ENCODE results near the gene UQCR10.
"Not testable (repeated sequence)": the region's sequence is repeated elsewhere in the genome, so short reads cannot be mapped to it uniquely, and the experiment has no call there.

UQCR10 gene

DNA sequence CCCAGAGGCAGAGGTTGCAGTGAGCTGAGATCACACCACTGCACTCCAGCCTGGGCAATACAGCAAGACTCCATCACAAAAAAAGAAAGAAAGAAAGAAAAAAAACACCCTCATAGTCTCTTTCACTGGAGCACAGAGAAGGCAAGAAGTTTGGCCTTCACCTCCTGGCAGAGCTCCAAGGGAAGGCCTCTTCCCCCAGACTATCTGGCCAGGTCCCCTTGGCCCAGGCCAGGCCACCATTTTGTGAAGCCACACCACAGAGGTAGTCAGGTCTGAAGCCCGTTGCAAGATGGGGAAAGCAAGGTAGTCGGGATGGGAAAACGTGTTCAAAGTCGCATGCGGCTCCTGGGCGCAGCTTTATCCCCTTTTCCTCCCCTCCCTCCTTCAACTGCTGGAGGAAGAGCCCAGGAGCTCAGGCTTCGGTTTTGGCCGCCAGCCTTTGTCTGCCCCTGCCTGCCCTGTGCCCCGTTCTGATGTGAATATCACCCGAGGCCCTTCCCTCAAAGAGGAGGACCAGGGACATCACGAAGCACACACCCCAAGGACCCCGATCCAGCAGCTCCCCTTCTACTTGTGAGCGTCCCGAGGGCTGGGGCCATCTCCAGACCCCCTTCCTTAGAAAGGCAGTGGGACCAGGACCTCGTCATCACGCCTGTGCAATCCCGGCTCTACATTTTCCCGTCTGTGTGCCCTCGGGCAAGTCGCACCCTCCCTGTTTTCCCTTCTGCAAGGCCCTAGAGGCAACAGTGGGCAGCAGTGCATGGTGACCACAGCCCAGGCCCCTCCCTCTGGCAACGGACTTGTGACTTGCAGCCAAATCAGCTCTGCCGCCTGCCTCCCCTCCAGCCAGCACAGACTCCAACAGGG, 29.7 kb upstream of the UQCR10 start:
- DNase-seq = no peak

DNA sequence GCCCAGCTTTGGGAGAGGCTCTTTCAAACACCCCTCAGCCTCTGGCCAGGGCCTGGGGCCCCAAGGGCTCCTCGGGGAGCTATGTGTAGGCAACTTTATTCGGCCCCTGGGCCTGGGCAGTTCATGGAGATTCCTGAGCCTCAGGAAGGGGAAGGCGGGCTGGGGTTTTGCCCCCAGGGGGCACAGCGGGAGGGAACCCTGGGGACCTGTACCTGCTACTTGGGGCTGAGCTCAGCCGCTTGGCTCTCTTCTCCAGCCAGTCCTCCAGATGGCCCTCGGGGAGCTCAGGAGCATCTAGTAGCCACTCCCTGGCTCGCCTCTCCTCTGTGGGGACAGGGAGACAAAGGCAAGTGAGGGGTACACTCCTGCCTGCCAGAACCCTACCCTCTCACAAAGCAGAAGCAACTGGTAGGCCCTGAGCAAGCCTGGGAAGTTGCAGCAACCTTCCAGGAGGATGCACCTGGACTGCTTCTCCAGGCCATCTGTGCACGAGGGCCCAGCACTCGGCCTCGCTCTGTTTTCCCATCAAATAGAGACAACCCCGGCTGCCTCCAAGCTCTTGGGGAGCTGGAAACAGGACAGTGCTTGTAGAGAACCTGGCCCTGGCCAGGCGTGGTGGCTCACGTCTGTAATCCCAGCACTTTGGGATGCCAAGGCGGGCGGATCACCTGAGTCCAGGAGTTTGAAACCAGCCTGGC, 28.9 kb upstream of the UQCR10 start:
- no peak for DNase-seq

DNA sequence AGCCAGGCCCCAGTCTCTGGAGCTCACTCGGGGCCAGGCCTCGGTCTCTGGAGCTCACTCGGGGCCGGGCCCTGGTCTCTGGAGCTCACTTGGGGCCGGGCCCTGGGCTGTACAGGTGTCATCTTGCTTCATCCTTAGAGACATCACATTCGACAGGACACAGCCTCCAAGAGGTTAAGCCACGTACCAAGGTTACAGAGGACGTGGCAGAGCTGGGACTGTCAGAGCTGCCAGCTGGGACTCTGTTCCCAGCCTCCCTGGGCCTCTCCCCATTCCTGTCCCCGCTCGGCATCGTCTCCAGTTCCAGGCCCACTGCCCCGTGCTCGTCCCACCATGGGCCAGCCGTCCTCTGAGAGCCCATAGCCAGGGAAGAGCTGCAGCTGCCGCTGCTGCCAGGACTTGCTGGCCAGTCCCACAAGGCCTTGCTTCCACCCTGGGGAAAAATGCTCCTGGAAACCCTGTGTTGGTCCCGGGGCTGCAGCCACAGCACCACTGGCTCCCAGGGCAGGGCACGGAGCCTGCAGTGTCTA, 27.8 kb upstream of the UQCR10 start:
- DNase-seq = no peak

DNA sequence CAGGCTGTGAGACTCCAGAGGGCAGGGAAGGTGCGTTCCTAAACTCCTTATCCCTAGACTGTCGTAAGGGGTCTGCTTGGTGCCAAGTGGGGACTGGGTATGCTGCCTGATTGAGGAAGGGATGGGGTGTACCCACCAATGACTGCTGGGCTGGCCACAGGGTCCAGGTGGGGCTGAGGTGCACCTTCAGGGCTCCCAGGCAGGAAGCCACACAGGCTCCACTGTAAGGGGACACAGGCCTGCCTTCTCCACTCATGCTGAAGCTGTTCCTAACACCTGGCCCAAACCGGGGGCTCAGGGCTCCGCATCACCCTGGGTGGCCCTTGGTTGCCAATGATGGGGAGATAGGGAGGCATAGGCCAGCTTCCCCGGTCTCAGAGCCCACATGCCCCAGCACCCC, 27.0 kb upstream of the UQCR10 start:
- DNase-seq = no peak

DNA sequence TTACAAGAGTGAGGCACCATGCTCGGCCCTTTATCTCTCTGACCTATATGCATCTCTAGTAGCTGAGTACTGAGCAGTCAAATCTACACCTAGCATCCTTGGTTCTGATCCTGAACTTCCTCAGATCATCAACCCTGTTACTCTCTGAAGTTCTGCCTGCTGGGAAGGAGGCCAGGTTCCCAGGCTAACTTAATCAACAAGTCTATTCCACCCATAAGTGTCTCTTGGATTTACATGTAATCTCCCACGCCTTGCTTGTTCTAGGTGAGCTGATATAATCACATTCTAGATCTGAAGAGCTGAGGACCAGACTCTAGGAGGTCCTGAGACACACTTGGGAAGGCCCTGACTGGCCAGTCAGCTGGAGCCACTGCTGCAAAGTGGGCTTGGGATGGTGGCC, 25.2 kb upstream of the UQCR10 start:
- DNase-seq = no peak

DNA sequence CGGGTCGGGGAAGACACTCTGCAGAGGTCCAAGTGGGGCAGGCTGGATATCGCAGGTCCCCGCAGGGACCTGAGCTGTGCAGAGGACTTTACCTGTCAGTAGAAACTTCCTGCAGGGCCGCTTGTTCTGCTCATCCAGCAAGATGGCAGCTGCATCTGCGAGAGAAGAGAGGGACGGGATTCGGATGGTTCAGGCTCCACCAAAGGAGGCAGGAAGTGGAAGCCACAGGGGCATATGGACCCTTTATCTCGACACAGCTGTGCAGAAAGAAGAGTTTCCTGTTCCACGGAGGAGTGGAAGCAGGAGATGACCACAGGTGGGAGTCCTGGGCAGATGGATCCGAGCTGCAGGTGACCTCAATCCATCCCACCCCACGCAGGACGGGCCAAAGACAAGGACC, 24.8 kb upstream of the UQCR10 start:
- no peak for DNase-seq

DNA sequence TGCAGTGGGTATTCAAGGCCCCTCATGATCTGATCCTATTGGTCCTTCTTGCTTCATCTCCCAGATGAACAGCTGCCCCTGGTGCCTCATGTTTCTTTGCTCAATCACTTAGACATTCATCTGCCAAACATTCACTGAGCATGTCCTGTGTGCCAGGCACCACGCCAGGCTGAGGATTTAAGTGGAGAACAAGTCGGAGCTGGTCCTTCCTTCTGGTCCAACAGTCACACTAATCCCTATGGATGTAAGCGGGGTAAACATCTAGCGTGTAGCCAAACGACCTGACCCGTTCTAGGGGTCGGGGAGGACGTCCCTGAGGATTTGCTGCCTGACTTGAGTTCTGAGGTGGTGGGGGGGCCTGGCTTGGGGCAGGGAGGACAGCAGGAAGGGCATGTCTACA, 22.3 kb upstream of the UQCR10 start:
- no peak for DNase-seq

DNA sequence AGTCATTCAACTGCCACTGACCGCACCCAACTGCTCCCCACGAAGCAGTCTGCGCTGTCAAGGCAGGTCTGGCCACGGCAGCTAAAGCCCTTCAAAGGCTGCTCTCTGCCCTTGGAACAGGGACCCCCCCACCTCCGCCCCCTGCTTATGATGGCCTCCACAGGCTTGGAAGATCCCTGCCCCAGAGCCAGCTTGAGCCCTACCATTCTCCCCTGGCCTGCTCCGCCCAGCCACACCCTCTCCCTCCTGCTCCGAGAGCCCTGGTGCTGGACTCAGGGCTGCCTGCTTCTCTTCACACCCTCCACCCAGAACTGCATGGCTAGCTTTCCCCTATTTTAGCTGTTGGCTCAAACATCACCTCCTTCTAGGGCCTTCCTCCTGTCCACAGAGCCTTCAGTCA, 19.3 kb upstream of the UQCR10 start:
- no peak for DNase-seq

DNA sequence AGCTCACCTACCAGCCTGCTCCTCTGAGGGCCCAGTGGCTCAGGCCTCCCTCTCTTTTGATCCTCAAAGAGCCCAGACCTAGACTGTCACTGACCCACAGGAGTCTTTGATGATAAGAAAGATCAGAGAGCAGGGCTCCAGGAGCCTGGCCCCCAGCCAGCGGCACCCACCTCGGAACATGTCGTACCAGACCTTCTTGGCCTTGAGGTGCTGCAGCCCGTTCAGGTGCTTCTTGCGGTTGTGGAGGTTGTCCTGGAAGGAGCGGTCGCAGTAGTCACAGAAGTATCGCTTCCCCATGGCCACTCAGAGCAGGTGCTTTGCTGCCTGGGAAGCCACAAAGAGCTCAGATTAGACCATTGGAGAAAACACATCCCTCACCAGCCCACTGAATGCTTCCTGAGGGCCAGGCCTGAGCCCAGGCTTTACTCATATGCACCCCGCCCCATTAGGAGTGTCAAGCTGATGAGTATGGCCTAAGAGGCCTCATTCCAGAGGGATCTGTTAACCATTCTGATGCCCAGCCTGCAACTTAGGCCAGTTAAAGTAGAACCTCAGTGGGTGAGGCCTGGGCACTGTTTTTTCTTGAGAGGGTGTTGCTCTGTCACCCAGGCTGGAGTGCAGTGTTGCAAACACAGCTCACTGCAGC, 18.8 kb upstream of the UQCR10 start:
- no peak for DNase-seq

DNA sequence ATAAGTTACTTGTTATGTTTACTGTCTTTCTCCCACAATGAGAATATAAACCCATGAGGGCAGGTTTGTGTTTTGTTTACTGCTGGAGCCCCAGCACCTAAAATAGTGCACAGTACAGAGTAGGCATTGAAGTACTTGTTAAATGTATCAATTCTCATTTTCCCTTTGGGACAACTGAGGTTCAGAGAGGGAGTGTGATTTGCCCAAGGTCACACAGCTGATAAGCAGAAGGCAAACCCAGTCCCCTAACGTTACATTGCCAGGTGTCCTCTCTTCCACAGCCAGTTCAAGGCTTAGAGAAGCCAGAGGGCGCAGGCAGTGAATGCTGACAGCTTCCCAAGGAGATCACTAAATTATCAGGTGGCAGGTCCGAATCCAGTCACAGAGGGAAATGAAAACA, 17.1 kb upstream of the UQCR10 start:
- no peak for DNase-seq

DNA sequence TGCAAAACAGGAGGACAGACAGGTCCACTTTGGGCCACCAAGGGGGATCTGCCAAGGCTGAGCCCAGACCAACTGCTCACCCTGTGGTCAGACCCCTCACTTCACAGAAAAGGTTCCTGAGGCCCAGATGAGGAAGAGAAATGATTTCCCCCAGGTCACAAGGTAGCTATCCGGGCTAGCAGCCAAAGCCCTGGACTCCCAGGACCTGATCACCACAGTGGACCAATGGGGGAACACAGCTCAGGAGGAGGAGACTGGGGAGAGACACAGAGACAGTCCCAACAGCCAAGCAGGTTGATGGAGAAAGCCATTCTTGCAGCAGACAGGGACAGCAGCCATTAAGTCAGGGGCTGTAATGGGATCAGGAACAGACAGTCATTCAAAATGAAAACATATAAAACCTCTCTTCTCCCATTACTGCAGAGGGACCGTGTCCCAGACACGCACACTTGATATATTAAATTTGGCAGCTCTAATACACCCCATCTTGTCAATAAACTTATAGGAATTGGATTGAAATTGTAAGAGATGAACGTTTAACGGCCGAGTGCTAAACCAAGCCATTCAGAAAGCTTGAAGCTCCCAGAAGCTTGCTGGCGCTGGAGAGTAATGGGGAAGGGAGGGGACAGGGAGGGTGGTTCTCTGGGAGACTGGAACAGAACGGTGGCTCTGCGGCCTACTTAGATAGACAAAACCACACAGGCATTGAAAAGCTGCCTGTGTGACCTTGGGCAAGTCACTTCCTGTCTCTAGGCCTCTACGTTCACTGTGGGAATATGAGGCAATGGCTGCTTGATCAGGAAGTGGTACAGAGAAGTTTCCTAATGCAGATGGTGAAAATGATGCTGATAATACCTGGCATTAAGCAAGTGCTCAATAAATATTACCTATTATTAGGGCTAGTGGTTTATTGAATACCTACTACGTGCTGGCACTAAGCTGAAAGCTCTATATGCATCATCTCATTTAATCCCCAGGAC, 16.3 kb upstream of the UQCR10 start:
- no peak for DNase-seq

DNA sequence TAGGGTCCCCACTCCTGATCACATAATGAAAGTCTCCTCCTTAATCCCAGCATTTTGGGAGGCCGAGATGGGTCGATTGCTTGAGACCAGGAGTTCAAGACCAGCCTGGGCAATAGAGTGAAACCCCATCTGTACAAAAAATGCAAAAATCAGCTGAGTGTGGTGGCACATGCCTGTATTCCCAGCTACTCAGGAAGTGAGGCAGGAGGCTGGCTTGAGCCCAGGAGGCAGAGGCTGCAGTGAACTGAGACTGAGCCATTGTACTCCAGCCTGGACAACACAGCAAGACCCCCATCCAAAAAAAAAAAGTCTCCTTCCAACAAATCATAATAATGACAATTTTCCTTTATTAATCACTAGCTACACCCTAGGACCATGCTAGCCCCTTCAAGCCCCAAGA, 15.5 kb upstream of the UQCR10 start:
- no peak for DNase-seq

DNA sequence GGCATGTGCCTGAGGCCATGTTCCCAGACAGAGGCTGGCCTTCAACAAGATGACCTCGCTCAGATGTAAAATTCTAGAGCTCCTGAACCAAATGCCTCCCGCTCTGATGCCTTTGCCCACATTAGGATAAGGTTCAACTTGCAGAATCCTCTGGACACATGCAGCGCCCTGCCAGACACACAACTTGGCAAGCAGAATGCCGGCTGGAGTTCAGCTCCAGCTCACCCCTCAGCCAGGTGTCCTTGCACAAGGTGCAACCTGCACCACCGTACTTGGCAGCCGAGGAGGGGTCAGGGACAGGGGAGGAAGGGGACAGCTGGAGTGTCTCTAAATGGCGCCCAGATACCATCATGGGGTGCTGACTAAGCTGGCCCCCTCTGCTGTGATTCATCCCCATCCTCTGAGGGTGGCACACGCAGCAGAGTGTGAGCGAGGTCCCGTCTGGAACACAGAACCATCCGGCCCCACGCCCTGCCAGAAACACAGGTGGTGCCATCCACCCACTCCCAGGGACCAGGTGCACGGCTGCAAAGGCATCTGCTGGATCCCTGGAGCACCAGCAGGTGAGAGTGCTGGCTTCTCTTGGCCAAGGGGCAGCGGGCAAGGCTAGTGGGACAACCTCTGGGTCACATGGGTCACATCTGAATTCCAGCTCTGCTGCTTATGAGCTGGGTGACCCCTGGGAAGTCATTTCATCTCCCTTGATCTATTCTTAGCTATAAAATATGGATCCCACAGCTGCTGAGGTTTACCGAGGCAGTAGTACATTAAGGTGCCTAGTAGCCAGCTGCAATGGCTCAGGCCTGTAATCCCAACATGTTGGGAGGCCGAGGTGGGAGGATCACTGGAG, 13.1 kb upstream of the UQCR10 start:
- no peak for DNase-seq

DNA sequence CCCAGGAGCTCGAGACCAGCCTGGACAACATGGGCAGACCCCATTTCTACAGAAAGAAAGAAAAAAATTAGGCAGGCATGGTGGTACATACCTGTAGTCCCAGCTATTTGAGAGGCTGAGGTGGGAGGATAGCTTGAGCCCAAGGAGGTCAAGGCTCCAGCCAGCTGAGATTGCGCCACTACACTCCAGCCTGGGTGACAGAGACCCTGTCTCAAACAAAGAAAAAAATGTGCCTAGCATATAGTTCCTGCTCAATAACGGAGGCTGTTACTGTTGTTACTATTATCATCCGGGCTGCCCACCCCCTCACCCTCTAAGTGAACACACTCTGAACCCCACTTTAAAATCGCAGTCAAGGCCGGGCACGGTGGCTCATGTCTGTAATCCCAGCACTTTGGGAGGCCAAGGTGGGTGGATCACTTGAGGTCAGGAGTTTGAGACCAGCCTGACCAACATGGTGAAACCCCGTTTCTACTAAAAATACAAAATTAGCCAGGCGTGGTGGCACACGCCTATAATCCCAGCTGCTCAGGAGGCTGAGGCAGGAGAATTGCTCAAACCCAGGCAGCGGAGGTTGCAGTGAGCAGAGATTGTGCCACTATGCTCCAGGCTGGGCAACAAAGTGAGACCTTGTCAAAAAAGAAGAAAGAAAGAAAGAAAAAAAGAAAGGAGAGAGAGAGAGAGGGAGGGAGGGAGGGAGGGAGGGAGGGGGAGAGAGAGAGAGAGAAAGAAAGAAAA, 12.3 kb upstream of the UQCR10 start:
- not testable (repeated sequence) for DNase-seq

DNA sequence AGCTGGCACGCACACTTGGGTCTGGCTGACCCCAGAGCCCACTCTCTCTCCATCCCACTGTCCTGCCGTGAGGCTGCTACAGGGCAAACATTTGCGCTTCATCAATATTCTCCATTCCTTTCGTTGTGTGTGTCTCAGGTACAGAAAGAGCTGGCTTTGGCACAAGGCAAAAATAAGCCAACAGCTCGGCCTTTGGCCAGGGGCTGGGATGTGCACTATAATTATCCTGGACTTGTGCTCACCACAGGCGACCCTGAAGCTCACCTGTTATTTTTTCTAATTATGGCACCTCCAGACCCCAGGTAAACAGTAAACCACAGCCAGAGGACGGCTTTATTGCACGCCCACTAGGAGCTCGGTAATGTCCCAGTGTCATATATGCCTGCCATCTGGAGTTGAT, 11.3 kb upstream of the UQCR10 start:
- no peak for DNase-seq

DNA sequence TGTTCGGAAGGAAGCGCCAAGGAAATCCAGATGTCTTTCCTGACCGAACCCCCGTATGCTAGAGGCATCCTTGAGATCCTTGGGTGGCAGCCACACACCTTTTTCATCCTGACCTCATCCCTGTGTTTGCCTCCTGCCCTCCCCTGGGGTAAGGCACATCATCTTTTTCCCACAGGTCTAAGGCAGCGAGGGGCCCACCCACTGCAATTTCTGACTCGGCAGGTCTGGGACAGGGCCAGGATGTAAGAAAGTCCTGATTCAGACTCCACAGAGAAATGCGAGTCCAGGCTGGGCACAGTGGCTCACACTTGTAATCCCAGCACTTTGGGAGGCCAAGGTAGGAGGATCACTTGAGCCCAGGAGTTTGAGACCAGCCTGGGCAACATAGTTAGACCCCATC, 10.8 kb upstream of the UQCR10 start:
- DNase-seq = no peak

DNA sequence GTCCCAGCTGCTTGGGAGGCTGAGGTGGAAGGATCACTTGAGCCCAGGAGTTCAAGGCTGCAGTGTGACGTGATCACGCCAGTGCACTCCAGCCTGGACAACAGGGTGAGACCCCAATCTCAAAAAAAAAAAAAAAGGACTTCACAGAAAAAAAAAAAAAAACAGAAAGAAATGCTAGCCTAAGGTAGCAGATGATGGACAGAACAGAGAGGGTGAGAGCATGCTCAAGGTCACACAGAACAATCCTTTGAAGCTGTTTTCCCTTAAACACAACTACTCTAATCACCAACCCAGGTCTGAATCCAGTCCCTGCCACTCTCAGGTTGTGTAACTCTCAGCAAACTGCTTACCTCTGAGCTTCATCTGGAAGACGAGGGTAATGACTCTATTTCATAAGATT, 10.1 kb upstream of the UQCR10 start:
- DNase-seq = no peak

DNA sequence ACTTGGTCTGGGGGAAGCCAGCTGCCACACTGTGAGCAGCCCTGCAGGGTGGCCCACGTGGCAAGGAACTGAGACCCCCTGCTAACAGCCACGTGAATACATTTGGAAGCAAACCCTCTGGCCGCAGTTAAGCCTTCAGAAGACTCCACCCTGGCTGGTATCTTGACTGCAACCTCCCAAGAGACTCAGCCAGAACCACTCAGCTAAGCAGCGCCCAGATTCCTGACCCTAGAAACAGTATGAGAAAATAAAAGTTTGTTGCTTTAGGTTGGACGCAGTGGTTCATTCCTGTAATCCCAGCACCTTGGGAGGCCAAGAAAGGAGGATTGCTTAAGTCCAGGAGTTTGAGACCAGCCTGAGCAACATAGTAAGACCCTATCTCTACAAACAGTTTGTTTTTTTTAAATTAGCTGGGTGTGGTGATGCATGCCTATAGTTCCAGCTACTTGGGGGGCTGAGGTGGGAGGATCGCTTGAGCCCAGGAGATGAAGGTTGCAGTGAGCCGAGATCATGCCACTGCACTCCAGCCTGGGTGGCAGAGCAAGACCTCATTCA, 9.0 kb upstream of the UQCR10 start:
- no peak for DNase-seq

DNA sequence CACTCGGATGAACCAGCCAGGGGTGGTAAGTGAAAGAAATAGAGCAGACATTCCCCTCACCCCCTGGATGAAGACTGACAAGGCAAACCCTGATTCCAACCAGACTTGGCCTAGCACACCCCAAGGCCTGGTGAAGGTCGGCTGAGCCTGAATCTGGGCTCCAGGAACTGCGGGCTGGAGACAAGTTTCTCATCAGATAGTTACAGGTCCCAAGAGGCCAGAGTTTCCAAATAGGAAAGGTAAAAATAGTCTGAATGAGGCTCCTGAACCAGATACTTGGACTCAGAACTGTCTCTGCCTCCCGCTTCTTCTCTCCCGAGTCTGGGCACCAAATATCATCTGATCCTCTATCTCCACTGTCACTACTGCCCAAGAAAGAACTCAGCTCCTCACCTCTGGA, 8.2 kb upstream of the UQCR10 start:
- DNase-seq = no peak

DNA sequence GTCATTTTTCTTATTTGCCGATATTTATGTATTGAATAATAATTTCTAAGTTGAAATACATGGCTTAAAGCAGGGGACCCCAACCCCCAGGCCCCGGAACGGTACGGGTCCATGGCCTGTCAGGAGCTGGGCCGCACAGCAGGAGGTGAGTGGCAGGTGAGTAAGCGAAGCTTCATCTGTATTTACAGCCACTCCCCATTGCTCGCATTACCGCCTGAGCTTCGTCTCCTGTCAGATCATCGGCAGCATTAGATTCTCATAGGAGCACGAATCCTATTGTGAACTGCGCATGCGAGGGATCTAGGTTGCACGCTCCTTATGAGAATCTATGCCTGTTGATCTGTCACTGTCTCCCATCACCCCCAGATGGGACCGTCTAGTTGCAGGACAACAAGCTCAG, 4.9 kb upstream of the UQCR10 start:
- no peak for DNase-seq

Data from activated naive CD4-positive, alpha-beta T cell (primary cell).